HEK293 (cell line): Measurements from ENCODE around the gene NAALADL2.
"Not testable (repeated sequence)": the region's sequence is repeated elsewhere in the genome, so short reads cannot be mapped to it uniquely, and the experiment has no call there.

Source experiments
- CTCF ChIP-seq: fragments of 450-650 bp; formaldehyde crosslinking; IDR thresholded peaks from 2 replicates; pipeline ENCODE4 v1.5.1; 2016; ENCODE audit warnings: missing biosample characterization, missing genetic modification characterization
- ZBTB7A ChIP-seq: fragments of 450-650 bp; formaldehyde crosslinking; IDR thresholded peaks from 2 replicates; pipeline ENCODE4 v1.5.1; 2016; ENCODE audit warnings: low read depth, missing biosample characterization, missing genetic modification characterization
- ZNF114 ChIP-seq: fragments of 450-650 bp; formaldehyde crosslinking; IDR thresholded peaks from 2 replicates; pipeline ENCODE4 v1.5.0; 2017; ENCODE audit warnings: missing biosample characterization, missing genetic modification characterization
- ZNF184 ChIP-seq: fragments of 450-650 bp; IDR thresholded peaks from 2 replicates; pipeline ENCODE4 v1.5.1; 2018; ENCODE audit warnings: missing biosample characterization, mild to moderate bottlenecking, missing genetic modification characterization

- TF ChIP-seq ZNF184; ZNF114; ZBTB7A (tag by site-specific recombination); CTCF (tag by site-specific recombination): not testable (repeated sequence)
These were observed 412.3 kb downstream of the NAALADL2 start for GRCh38 chr3:175271465-175271864.
